Upper lobe of left lung (tissue), 6 donors: Measurements from ENCODE around the gene GRIK4. TPM values are rescaled to one million over a fixed set of nuclear protein-coding genes. Genes with fewer than 3 reads are reported as not detected.

Experiments used
- ATAC-seq, 2 donors: fragments of 200-7000 bp; cut with Tn5 transposase; one replicate each; pipeline ENCODE4 v1.9.1; 2022; ENCODE audit warnings: mild to moderate bottlenecking in 2 of 2, moderate library complexity in 2 of 2; ENCODE audit not compliant: low FRiP score in 2 of 2
- DNase-seq, 2 donors: peaks; one replicate each; pipeline ENCODE4 v3.0.0-alpha.2; 2019 to 2020
- H3K27ac ChIP-seq, 4 donors: fragments of 200-600 bp; sonication (generic); one replicate each; pipeline ENCODE4 v1.5.1; 2016 to 2019
- H3K27me3 ChIP-seq, 4 donors: fragments of 200-600 bp; sonication (generic); one replicate each; pipeline ENCODE4 v1.5.1; 2017 to 2019
- H3K36me3 ChIP-seq, 4 donors: fragments of 200-600 bp; sonication (generic); one replicate each; pipeline ENCODE4 v1.5.1; 2016 to 2019
- H3K4me1 ChIP-seq, 4 donors: fragments of 200-600 bp; sonication (generic); one replicate each; pipeline ENCODE4 v1.5.1; 2018 to 2019
- H3K4me3 ChIP-seq, 4 donors: fragments of 200-600 bp; sonication (generic); one replicate each; pipeline ENCODE4 v1.5.1; 2017 to 2019; ENCODE audit warnings: mild to moderate bottlenecking in 2 of 4, moderate library complexity in 1 of 4
- H3K9me3 ChIP-seq, 4 donors: fragments of 200-600 bp; sonication (generic); one replicate each; pipeline ENCODE4 v1.5.1; 2018 to 2019
- CTCF ChIP-seq, 6 experiments: fragments of 450-650 bp in 4 of 6; fragments of 200-600 bp in 2 of 6; sonication (generic) in 2 of 6; IDR thresholded peaks; one replicate each; pipeline ENCODE4 v1.5.1; 2016 to 2019; ENCODE audit warnings: antibody characterized with exemption in 6 of 6
- EP300 ChIP-seq, 4 donors: sonication (generic); formaldehyde crosslinking; IDR thresholded peaks; one replicate each; pipeline ENCODE4 v1.5.1; 2017; ENCODE audit warnings: antibody characterized with exemption in 4 of 4, control low read depth in 2 of 4
- POLR2A ChIP-seq, 4 donors: fragments of 450-650 bp; IDR thresholded peaks; one replicate each; pipeline ENCODE4 v1.5.1; 2016 to 2017; ENCODE audit warnings: antibody characterized with exemption in 4 of 4, mild to moderate bottlenecking in 2 of 4
- POLR2AphosphoS5 ChIP-seq, 2 donors: sonication (generic); formaldehyde crosslinking; IDR thresholded peaks; one replicate each; pipeline ENCODE4 v1.5.1; 2017; ENCODE audit warnings: antibody characterized with exemption in 2 of 2
- WGBS, 2 donors: methylation state at CpG; one replicate each; pipeline ENCODE4 v1.1.5; 2017 to 2018; 5-methylcytosine and 5-hydroxymethylcytosine counted together
- total RNA-seq, 6 donors: library from RNA; depleted of rRNA in 4 of 6; stranded (reverse); fragments of >200 nt in 4 of 6; gene quantifications; one replicate each; pipeline versions ENCODE4 v1.1.0 to v1.2.1, GENCODE V29; 2016 to 2021
- donor health status: DM: no; HTN: no; CAD: no; lungs with moderate emphysema.
- donor health status: DM: no; HTN: yes; CAD: no; lungs with severe emphysema.

GRIK4 gene
- total RNA-seq, 6 donors from 2014 or later = 0.30 to 8.4 (median 0.78) TPM

- Histone ChIP-seq H3K4me1 (no peaks in the 10 kb centered on the region), H3K36me3 (no peaks in the 10 kb centered on the region), H3K27me3 (no peaks in the 10 kb centered on the region), H3K27ac (no peak overlapping the region), H3K9me3 (no peaks in the 10 kb centered on the region), H3K4me3 (no peak overlapping the region)
- 65 to 78% methylated on average over 3 of the region's 3 CpGs for WGBS, 2 donors
- ATAC-seq (no peak), DNase-seq (no peak)
- no peak for TF ChIP-seq POLR2AphosphoS5 (IDR thresholded peaks at IDR 0.05)
- TF ChIP-seq EP300 (IDR thresholded peaks at IDR 0.05) = no peak
- no peak for TF ChIP-seq POLR2A (IDR thresholded peaks at IDR 0.05)
Measured at GRCh38 chr11:120978701-120979100, 467.2 kb downstream of the GRIK4 start.

GRCh38 chr11:120985718-120986569 is 474.4 kb downstream of the GRIK4 start:
- 8 to 12% methylated on average over 17 to 21 of the region's 72 CpGs for WGBS, 2 donors
- Histone ChIP-seq H3K36me3 (no peaks in the 10 kb centered on the region), H3K27me3 (peaks cover 0 to 6% (median 0%) of the 10 kb centered on the region in 4 donors), H3K4me1 (peaks cover 5 to 16% (median 11%) of the 10 kb centered on the region in 4 donors), H3K4me3 (peak overlapping the region; percentile 27 to 46 (median 44)), H3K27ac (peak overlapping the region in 1 of 4 donors; percentile 60), H3K9me3 (no peaks in the 10 kb centered on the region)
- ATAC-seq (peak; percentile 74 to 86), DNase-seq (peak; percentile 69 to 91)
- no peak for TF ChIP-seq EP300 (IDR thresholded peaks at IDR 0.05)
- peak in 1 of 2 donors; percentile 8 for TF ChIP-seq POLR2AphosphoS5 (IDR thresholded peaks at IDR 0.05)
- TF ChIP-seq CTCF (IDR thresholded peaks at IDR 0.05) = peak in 5 of 6 experiments; percentile 32 to 73 (median 46)
- no peak for TF ChIP-seq POLR2A (IDR thresholded peaks at IDR 0.05)

- no peak for TF ChIP-seq EP300 (IDR thresholded peaks at IDR 0.05)
- TF ChIP-seq POLR2AphosphoS5 (IDR thresholded peaks at IDR 0.05) = no peak
- TF ChIP-seq POLR2A (IDR thresholded peaks at IDR 0.05) = no peak
- TF ChIP-seq CTCF (IDR thresholded peaks at IDR 0.05) = no peak
- WGBS, 2 donors = 92% methylated on average over 1 of the region's 1 CpG
- H3K4me1 ChIP-seq = peaks cover 5 to 16% (median 11%) of the 10 kb centered on the region in 4 donors
- ATAC-seq (no peak), DNase-seq (no peak)
- no peak overlapping the region for H3K4me3 ChIP-seq
- H3K9me3 ChIP-seq = no peaks in the 10 kb centered on the region
- no peak overlapping the region for H3K27ac ChIP-seq
- H3K27me3 ChIP-seq = peaks cover 0 to 6% (median 0%) of the 10 kb centered on the region in 4 donors
- no peaks in the 10 kb centered on the region for H3K36me3 ChIP-seq
Measured at GRCh38 chr11:120988603-120989002, 477.1 kb downstream of the GRIK4 start.

GRCh38 chr11:120991830-120992686 is 480.5 kb downstream of the GRIK4 start:
- Histone ChIP-seq H3K27me3 (no peaks in the 10 kb centered on the region), H3K4me3 (no peak overlapping the region), H3K9me3 (no peaks in the 10 kb centered on the region), H3K36me3 (no peaks in the 10 kb centered on the region), H3K4me1 (no peaks in the 10 kb centered on the region), H3K27ac (no peak overlapping the region)
- ATAC-seq (peak in 1 of 2 donors; percentile 58), DNase-seq (no peak)
- no peak for TF ChIP-seq EP300 (IDR thresholded peaks at IDR 0.05)
- TF ChIP-seq POLR2AphosphoS5 (IDR thresholded peaks at IDR 0.05) = no peak
- no peak for TF ChIP-seq CTCF (IDR thresholded peaks at IDR 0.05)
- no peak for TF ChIP-seq POLR2A (IDR thresholded peaks at IDR 0.05)
- 92% methylated on average over 10 of the region's 10 CpGs for WGBS, 2 donors
